H1 (cell line): ENCODE measurements around the gene ASMT. TPM values are rescaled to one million over a fixed set of nuclear protein-coding genes. Genes with fewer than 3 reads are reported as not detected.

Source experiments
- CTCF ChIA-PET: fragments of 300-600 bp; sonication (Branson Sonifier 250); formaldehyde crosslinking; loops from one replicate; lab custom pipeline; 2021; ENCODE audit not compliant: partially characterized antibody; lab: Charles Lee
- POLR2A ChIA-PET: fragments of 300-600 bp; sonication (Branson Sonifier 250); formaldehyde crosslinking; loops from one replicate; lab custom pipeline; 2021; ENCODE audit warnings: inconsistent platforms; ENCODE audit not compliant: partially characterized antibody; lab: Charles Lee
- DNase-seq, 2 experiments: peaks; one replicate each; pipeline versions ENCODE4 v3.0.0 to v3.0.0-alpha.2; 2010 to 2022; ENCODE audit warnings: low spot score in 2 of 2, low read depth in 1 of 2, mixed read lengths in 1 of 2
- FAIRE-seq: peaks from 2 replicates; lab custom pipeline; 2011; peaks lifted over from hg19 to GRCh38; lab: Jason Lieb, UNC
- H2AFZ ChIP-seq: 2 replicates; pipeline ENCODE4 v1.8.1; 2012; ENCODE audit warnings: low read length, inconsistent platforms
- H2AK5ac ChIP-seq: 2 replicates; pipeline ENCODE4 v1.6.1; 2013; ENCODE audit warnings: low read depth, low read length
- H2BK120ac ChIP-seq: replicated peaks from 2 replicates; pipeline ENCODE3; 2013; ENCODE audit warnings: low read depth, low read length, inconsistent platforms
- H2BK12ac ChIP-seq: 2 replicates; pipeline ENCODE4 v1.6.1; 2013; ENCODE audit warnings: low read depth, low read length
- H2BK15ac ChIP-seq: 2 replicates; pipeline ENCODE4 v1.6.1; 2013; ENCODE audit warnings: low read length
- H2BK20ac ChIP-seq: 2 replicates; pipeline ENCODE4 v1.6.1; 2013; ENCODE audit warnings: low read length
- H2BK5ac ChIP-seq: 2 replicates; pipeline ENCODE4 v1.6.1; 2013; ENCODE audit warnings: low read depth, low read length
- H3K14ac ChIP-seq: 2 replicates; pipeline ENCODE4 v1.6.1; 2013; ENCODE audit warnings: inconsistent platforms; ENCODE audit not compliant: insufficient read length
- H3K18ac ChIP-seq: 2 replicates; pipeline ENCODE4 v1.6.1; 2013; ENCODE audit warnings: low read length; ENCODE audit errors: extremely low read depth
- H3K23ac ChIP-seq: 2 replicates; pipeline ENCODE4 v1.6.1; 2013; ENCODE audit warnings: inconsistent platforms; ENCODE audit not compliant: insufficient read length
- H3K23me2 ChIP-seq: 2 replicates; pipeline ENCODE4 v1.6.1; 2013; ENCODE audit warnings: low read depth, low read length
- H3K27ac ChIP-seq: 2 replicates; pipeline ENCODE4 v1.6.1; 2011; ENCODE audit warnings: low read depth, low read length, inconsistent platforms
- H3K27me3 ChIP-seq, 4 experiments: replicated peaks in 1 of 4; 1 replicate in 1 of 4; 2 replicates in 3 of 4; pipeline versions ENCODE4 v1.6.1 to v1.8.1; 2011 to 2013; ENCODE audit warnings: low read length in 3 of 4, mild to moderate bottlenecking in 3 of 4, inconsistent platforms in 2 of 4, mixed read lengths in 2 of 4, moderate library complexity in 1 of 4; ENCODE audit not compliant: control insufficient read depth in 3 of 4, insufficient read depth in 3 of 4; ENCODE audit errors: extremely low read depth in 1 of 4
- H3K36me3 ChIP-seq, 4 experiments: 2 replicates each; pipeline versions ENCODE4 v1.6.1 to v1.8.1; 2011 to 2013; ENCODE audit warnings: mild to moderate bottlenecking in 4 of 4, low read length in 3 of 4, moderate library complexity in 2 of 4, control low read depth in 1 of 4, inconsistent platforms in 1 of 4; ENCODE audit not compliant: insufficient read depth in 4 of 4, control insufficient read depth in 2 of 4
- H3K4ac ChIP-seq: replicated peaks from 2 replicates; pipeline ENCODE3; 2013; ENCODE audit warnings: low read length, low read depth, mixed read lengths, inconsistent platforms; ENCODE audit not compliant: insufficient read length
- H3K4me1 ChIP-seq, 4 experiments: replicated peaks in 1 of 4; 1 replicate in 1 of 4; 2 replicates in 3 of 4; pipeline versions ENCODE4 v1.6.1 to v1.8.1; 2011 to 2013; ENCODE audit warnings: low read length in 3 of 4, inconsistent platforms in 2 of 4, mixed read lengths in 1 of 4; ENCODE audit not compliant: insufficient read depth in 4 of 4, control insufficient read depth in 3 of 4
- H3K4me2 ChIP-seq, 2 experiments: 2 replicates each; pipeline versions ENCODE4 v1.6.1 to v1.8.1; 2011 to 2013; ENCODE audit warnings: low read depth in 2 of 2, low read length in 2 of 2, control low read depth in 1 of 2, inconsistent platforms in 1 of 2, mild to moderate bottlenecking in 1 of 2; ENCODE audit not compliant: insufficient read depth in 1 of 2
- H3K4me3 ChIP-seq, 4 experiments: fragments of 200-600, 300-600 bp in 1 of 4; sonication (generic), shearing (Covaris generic), sonication (Bioruptor Twin) in 1 of 4; 2 replicates each; pipeline versions ENCODE4 v1.5.1 to v1.8.1; 2011 to 2016; ENCODE audit warnings: low read length in 4 of 4, low read depth in 3 of 4, control low read depth in 2 of 4, inconsistent platforms in 2 of 4, mild to moderate bottlenecking in 2 of 4, mixed read lengths in 1 of 4, moderate library complexity in 1 of 4; ENCODE audit not compliant: insufficient read depth in 2 of 4; ENCODE audit errors: extremely low read depth in 1 of 4
- H3K56ac ChIP-seq: replicated peaks from 2 replicates; pipeline ENCODE3; 2013; ENCODE audit warnings: low read depth, mild to moderate bottlenecking, mixed read lengths, low read length, inconsistent platforms; ENCODE audit not compliant: insufficient read length
- H3K79me1 ChIP-seq: 2 replicates; pipeline ENCODE4 v1.6.1; 2013; ENCODE audit warnings: low read depth, low read length, control low read depth
- H3K79me2 ChIP-seq, 2 experiments: 2 replicates each; pipeline versions ENCODE4 v1.6.1 to v1.8.1; 2012 to 2013; ENCODE audit warnings: low read length in 2 of 2, mild to moderate bottlenecking in 2 of 2, inconsistent platforms in 1 of 2; ENCODE audit not compliant: insufficient read depth in 2 of 2, control insufficient read depth in 1 of 2
- H3K9ac ChIP-seq, 4 experiments: replicated peaks in 1 of 4; 1 replicate in 1 of 4; 2 replicates in 3 of 4; pipeline versions ENCODE4 v1.6.1 to v1.8.1; 2011 to 2013; ENCODE audit warnings: low read depth in 3 of 4, low read length in 3 of 4, control low read depth in 2 of 4, mild to moderate bottlenecking in 2 of 4, moderate library complexity in 2 of 4, inconsistent platforms in 1 of 4; ENCODE audit errors: extremely low read depth in 1 of 4
- H3K9me3 ChIP-seq, 2 experiments: 2 replicates each; pipeline versions ENCODE4 v1.6.1 to v1.8.1; 2012 to 2013; ENCODE audit warnings: mild to moderate bottlenecking in 2 of 2, moderate library complexity in 2 of 2, control low read depth in 1 of 2, inconsistent platforms in 1 of 2, low read depth in 1 of 2, low read length in 1 of 2, mixed read lengths in 1 of 2; ENCODE audit not compliant: insufficient read depth in 2 of 2
- H4K20me1 ChIP-seq, 2 experiments: replicated peaks in 1 of 2; 2 replicates each; pipeline versions ENCODE3 to v1.8.1; 2011 to 2013; ENCODE audit warnings: inconsistent platforms in 2 of 2, low read length in 2 of 2, mild to moderate bottlenecking in 1 of 2; ENCODE audit not compliant: insufficient read depth in 2 of 2, control insufficient read depth in 1 of 2
- H4K5ac ChIP-seq: 2 replicates; pipeline ENCODE4 v1.6.1; 2013; ENCODE audit warnings: low read length, low read depth, mixed read lengths, inconsistent platforms; ENCODE audit not compliant: insufficient read length
- H4K8ac ChIP-seq: 2 replicates; pipeline ENCODE4 v1.8.0; 2013; ENCODE audit warnings: mild to moderate bottlenecking, moderate library complexity, low read length, inconsistent platforms; ENCODE audit not compliant: insufficient read depth; ENCODE audit errors: extremely low read depth
- H4K91ac ChIP-seq: replicated peaks from 2 replicates; pipeline ENCODE3; 2013; ENCODE audit warnings: low read length, mixed read lengths, inconsistent platforms; ENCODE audit not compliant: insufficient read length
- WGBS, 2 experiments: shearing (Covaris generic) in 1 of 2; methylation state at CpG; one replicate each; pipeline versions ENCODE4 v1.1.6 to v1.1.7; 2013 to 2015; ENCODE audit warnings: low lambda C conversion rate in 2 of 2, mixed read lengths in 2 of 2, inconsistent platforms in 1 of 2, low coverage in 1 of 2, missing lambda C conversion rate in 1 of 2; ENCODE audit not compliant: insufficient replicate concordance in 2 of 2, insufficient coverage in 1 of 2, insufficient read length in 1 of 2; ENCODE audit errors: extremely low coverage in 1 of 2, missing lambda C conversion rate in 1 of 2; 5-methylcytosine and 5-hydroxymethylcytosine counted together
- polyA plus RNA-seq, 7 experiments: library from polyadenylated mRNA; depleted of rRNA in 3 of 7; stranded (reverse) in 5 of 7; unstranded in 2 of 7; fragments of >200 nt in 5 of 7; fragments of 200-250 nt in 2 of 7; gene quantifications; 1 replicate in 5 of 7; 2 replicates in 1 of 7; 4 replicates in 1 of 7; pipeline versions ENCODE4 v1.2.1 to v1.2.3, GENCODE V29; 2011 to 2013; ENCODE audit warnings: missing spikeins in 2 of 7, mixed read lengths in 2 of 7
- total RNA-seq: library from RNA; stranded (reverse); fragmentation: NEBNext Ultra II Directional; extraction: Animal tissue kit (Norgen Biotek cat#: 25700); gene quantifications from 2 replicates; pipeline ENCODE4 v1.2.1, GENCODE V29; 2021

The ASMT gene
- total and polyA plus RNA-seq, 2 of the 8 experiments (the other 6 are each of a cell fraction or from before 2014, with no cell fraction given), result 1.5 to 3.1 TPM

GRCh38 chrX:1656379-1656778 lies 41.5 kb downstream of the ASMT start:
- ChIA-PET POLR2A (no interaction called here), CTCF (no interaction called here)
- no peak for DNase-seq
- no peak overlapping the region for H2BK20ac ChIP-seq
- H3K23me2 ChIP-seq, result peaks cover 4% of the 10 kb centered on the region; the same call in 1 of the 2 replicates
- no peak overlapping the region for H2AFZ ChIP-seq
- no peak overlapping the region for H3K4ac ChIP-seq
- no peak overlapping the region for H4K91ac ChIP-seq
- peaks cover 0 to 4% of the 10 kb centered on the region in 2 experiments; a peak in 1 of 4 replicates for H3K79me2 ChIP-seq
- no peak overlapping the region for H3K4me3 ChIP-seq
- WGBS, 2 experiments, result 87% methylated on average over 11 of the region's 14 CpGs; no CpG with 5 or more reads in 1 of the 2 experiments
- H2BK15ac ChIP-seq, result no peak overlapping the region
- no peak overlapping the region for H2AK5ac ChIP-seq
- no peak overlapping the region for H3K14ac ChIP-seq
- H3K9ac ChIP-seq, result no peak overlapping the region
- no peaks in the 10 kb centered on the region for H3K36me3 ChIP-seq
- H3K4me2 ChIP-seq, result no peak overlapping the region
- no peak overlapping the region for H3K23ac ChIP-seq
- H3K27ac ChIP-seq, result no peak overlapping the region
- H3K18ac ChIP-seq, result no peak overlapping the region
- no peak overlapping the region for H3K56ac ChIP-seq
- no peaks in the 10 kb centered on the region for H3K27me3 ChIP-seq
- no peak overlapping the region for H4K8ac ChIP-seq
- no peaks in the 10 kb centered on the region for H4K20me1 ChIP-seq
- no peak overlapping the region for H2BK120ac ChIP-seq
- no peak overlapping the region for H4K5ac ChIP-seq
- no peak overlapping the region for H2BK5ac ChIP-seq
- H3K4me1 ChIP-seq, result peaks cover 0 to 2% (median 0%) of the 10 kb centered on the region in 4 experiments; a peak in 3 of 7 replicates
- no peak for FAIRE-seq
- no peaks in the 10 kb centered on the region for H3K9me3 ChIP-seq
- H2BK12ac ChIP-seq, result no peak overlapping the region
- H3K79me1 ChIP-seq, result no peaks in the 10 kb centered on the region
